ENCODE results near the gene IKBKG.
"Not testable (repeated sequence)": the region's sequence is repeated elsewhere in the genome, so short reads cannot be mapped to it uniquely, and the experiment has no call there.

IKBKG gene

DNA sequence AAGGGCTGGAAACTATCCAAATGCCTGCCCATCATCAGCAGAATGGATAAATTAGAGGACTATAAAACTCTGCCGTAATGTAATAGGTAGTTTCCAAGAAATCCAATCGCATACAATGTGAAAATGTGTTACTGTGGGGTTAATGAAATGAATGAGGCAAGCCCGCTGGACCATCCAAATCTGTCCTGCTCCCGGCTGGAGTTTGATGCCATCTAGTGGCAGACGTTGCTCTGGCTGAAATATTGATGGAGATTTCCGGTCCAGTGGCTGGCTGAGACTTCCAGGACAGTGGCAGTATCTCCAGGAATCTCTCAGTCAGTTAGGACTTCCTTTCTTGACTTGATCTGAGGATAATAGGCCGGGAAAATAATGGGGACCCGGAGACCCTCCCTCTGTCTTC, 35.6 kb downstream of the IKBKG start:
- DNase-seq (ENCODE audit: low read depth, low spot score); H3K9me3 ChIP-seq (ENCODE audit: low read depth, low read length); H3K9ac ChIP-seq (ENCODE audit: insufficient read length): not testable (repeated sequence)

DNA sequence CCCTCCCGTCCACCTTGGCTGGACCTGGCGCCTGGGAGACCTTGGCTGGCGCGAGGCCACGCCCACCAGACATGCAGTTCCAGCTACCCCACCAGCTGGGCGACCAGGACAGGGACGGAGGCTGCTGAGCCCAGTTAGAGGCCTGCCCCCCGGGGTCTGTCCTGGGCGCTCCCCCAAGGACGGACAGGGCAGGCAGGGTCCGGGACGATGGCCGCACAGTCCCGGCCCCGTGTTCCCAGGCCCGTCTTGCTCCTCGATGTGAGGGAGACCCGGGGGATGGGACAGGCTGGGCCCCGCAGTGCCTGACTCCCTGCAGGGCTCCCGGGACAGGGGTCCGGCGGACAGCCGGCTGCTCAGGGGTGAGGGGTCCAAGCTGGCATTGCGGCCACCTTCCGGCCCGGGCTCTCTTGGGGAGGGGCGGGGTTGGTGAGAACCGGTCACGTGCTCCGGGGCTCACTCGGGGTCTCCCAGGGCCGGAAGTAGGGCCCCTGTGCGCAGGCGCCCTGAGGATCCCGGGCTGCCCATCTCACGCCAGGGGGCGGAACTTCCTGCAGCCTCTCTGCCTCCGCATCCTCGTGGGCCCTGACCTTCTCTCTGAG, 37.3 kb downstream of the IKBKG start, which contains the start of gene CTAG1A:
CTAG1A (plus strand) TSS at position 549 of the 599 bp plus-strand sequence. CDS start 74 bp downstream, outside the sequence.
- not testable (repeated sequence) for H3K4me3 ChIP-seq; H3K9me3 ChIP-seq (ENCODE audit: low read depth, low read length); H3K9ac ChIP-seq (ENCODE audit: insufficient read length); H3K36me3 ChIP-seq (ENCODE audit: insufficient read depth, low read length); H3K27ac ChIP-seq; DNase-seq (ENCODE audit: low read depth, low spot score)

More for the DNA sequence above, 35.6 kb downstream of the IKBKG start:
- not testable (repeated sequence) for H3K27ac ChIP-seq; H3K36me3 ChIP-seq (ENCODE audit: insufficient read depth, low read length); H3K4me3 ChIP-seq

DNA sequence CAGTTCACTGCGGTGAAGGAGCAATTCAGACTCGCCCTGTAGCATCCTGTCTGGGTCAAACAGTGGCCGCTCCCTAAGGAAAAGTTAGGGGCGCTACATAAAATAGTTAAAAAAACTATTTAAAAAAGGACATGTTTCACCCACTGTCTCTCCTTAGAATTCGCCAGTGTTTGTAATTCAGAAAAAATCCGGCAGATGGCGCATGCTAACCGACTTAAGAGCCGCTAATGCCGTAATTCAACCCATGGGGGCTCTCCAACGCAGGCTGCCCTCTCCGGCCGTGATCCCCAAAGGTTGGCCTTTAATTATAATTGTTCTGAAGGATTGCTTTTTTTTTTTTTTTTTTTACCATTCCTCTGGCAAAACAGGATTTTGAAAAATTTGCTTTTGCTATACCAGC, 43.0 kb downstream of the IKBKG start:
- not testable (repeated sequence) for H3K27ac ChIP-seq; DNase-seq (ENCODE audit: low read depth, low spot score); H3K9me3 ChIP-seq (ENCODE audit: low read depth, low read length); H3K4me3 ChIP-seq; H3K9ac ChIP-seq (ENCODE audit: insufficient read length); H3K36me3 ChIP-seq (ENCODE audit: insufficient read depth, low read length)

DNA sequence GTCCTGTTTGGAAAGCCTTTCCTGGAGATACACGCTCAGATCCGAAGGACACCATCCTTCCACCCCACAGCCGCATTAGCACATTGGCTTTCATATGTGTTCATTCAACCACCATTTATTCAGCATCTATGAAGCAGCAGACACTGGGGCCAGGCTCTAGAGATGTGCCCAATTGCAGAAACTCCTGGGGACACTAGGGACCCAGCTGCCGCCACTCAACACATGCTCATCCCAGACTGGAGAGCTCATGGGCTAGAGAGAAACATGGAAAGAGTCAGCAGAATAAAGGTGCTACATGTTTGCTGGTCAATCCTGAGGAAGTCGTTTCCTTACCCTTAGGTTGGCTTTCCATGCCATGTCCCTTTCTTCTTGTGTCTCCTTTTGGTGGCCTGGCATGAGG, 45.1 kb downstream of the IKBKG start:
- Histone ChIP-seq H3K36me3 (ENCODE audit: insufficient read depth, low read length) (no peaks in the 10 kb centered on the region), H3K9ac (ENCODE audit: insufficient read length) (no peak overlapping the region), H3K4me3 (no peak overlapping the region), H3K27ac (no peak overlapping the region), H3K9me3 (ENCODE audit: low read depth, low read length) (no peaks in the 10 kb centered on the region)
- no peak for DNase-seq (ENCODE audit: low read depth, low spot score)
- no peak for TF ChIP-seq FOXP2 (optimal IDR thresholded peaks at IDR 0.05; ENCODE audit: control extremely low read depth, extremely low read length, insufficient read depth)
- no peak for TF ChIP-seq EZH2 (IDR thresholded peaks at IDR 0.05)

DNA sequence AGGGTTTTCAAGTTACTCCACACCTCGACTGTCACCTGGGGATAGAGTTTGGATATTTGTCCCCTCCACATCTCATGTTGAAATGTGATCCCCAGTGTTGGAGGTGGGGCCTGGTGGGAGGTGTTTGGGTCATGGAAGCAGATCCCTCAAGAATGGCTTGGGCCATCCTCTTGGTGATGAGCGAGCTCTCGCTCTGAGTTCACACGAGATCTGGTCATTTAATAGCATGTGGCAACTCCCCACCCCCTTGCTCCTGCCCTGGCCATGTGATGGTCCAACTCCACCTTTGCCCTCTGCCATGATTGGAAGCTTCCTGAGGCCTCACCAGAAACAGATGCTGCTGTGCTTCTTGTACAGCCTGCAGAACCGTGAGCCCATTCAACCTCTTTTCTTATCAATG, 45.8 kb downstream of the IKBKG start:
- H3K27ac ChIP-seq = no peak overlapping the region
- no peak overlapping the region for H3K4me3 ChIP-seq
- no peak for DNase-seq (ENCODE audit: low read depth, low spot score)
- no peak overlapping the region for H3K9ac ChIP-seq (ENCODE audit: insufficient read length)
- no peaks in the 10 kb centered on the region for H3K9me3 ChIP-seq (ENCODE audit: low read depth, low read length)
- TF ChIP-seq FOXP2 (optimal IDR thresholded peaks at IDR 0.05; ENCODE audit: control extremely low read depth, extremely low read length, insufficient read depth) (no peak), EZH2 (IDR thresholded peaks at IDR 0.05) (no peak), POLR2AphosphoS5 (IDR thresholded peaks at IDR 0.05; ENCODE audit: borderline replicate concordance, low read depth, low read length) (no peak)
- no peaks in the 10 kb centered on the region for H3K36me3 ChIP-seq (ENCODE audit: insufficient read depth, low read length)

DNA sequence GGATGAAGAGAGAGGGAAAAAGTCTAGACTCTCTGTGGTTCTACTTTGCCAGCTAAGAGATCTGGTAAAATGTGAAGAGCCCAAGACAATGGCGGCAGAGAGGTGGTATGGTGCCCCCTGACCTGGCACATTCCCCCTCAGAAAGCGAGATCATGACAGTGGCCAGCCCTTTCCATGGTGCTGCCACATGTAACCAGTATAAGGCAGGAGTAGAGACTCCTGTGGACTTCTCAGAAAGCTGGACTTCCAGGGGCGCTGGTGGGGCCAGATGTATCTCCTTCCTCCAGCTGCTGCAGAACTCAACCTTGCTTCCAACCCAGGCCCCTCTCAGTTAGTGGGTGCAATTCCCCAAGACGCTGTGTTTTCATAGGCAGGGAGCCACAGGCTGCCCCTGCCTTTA, 47.1 kb downstream of the IKBKG start:
- H3K4me3 ChIP-seq = no peak overlapping the region
- no peaks in the 10 kb centered on the region for H3K9me3 ChIP-seq (ENCODE audit: low read depth, low read length)
- no peak overlapping the region for H3K27ac ChIP-seq
- H3K9ac ChIP-seq (ENCODE audit: insufficient read length) = no peak overlapping the region
- TF ChIP-seq POLR2AphosphoS5 (IDR thresholded peaks at IDR 0.05; ENCODE audit: borderline replicate concordance, low read depth, low read length) = no peak
- TF ChIP-seq FOXP2 (optimal IDR thresholded peaks at IDR 0.05; ENCODE audit: control extremely low read depth, extremely low read length, insufficient read depth) = no peak
- TF ChIP-seq EZH2 (IDR thresholded peaks at IDR 0.05) = no peak
- H3K36me3 ChIP-seq (ENCODE audit: insufficient read depth, low read length) = no peaks in the 10 kb centered on the region
- DNase-seq (ENCODE audit: low read depth, low spot score) = no peak

DNA sequence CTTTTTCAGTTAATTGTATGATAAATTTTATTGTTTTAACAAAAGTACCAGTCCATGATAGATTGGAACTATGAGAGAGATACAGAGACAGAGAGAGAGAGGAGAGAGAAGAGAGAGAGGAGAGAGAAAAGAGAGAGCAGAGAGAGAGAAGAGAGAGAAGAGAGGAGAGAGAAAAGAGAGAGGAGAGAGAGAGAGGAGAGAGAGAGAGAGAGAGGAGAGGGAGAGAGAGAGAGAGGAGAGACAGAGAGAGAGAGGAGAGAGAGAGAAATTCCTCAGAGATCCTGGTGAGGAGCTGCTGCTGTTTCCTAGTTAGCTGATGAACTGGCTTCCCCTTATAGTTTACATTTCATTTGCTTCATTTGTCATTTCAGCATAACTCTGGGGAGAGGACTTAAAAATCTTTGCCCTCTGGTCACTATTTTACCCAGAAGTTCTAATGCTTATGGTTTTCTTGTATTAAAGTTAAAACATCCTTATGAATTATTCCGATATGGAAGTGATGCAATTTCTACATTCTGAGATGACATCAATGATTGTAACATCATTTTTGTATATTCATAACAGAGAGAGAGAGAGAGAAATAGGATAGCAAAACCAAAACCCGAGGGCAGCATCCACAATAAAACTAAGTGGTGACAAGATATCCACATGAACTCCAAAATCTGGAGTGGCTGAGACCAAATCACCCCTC, 48.3 kb downstream of the IKBKG start:
- Histone ChIP-seq H3K9me3 (ENCODE audit: low read depth, low read length) (no peaks in the 10 kb centered on the region), H3K4me3 (peak overlapping the region; percentile 58), H3K9ac (ENCODE audit: insufficient read length) (peak overlapping the region; percentile 55), H3K36me3 (ENCODE audit: insufficient read depth, low read length) (no peaks in the 10 kb centered on the region), H3K27ac (peak overlapping the region; percentile 89)
- no peak for DNase-seq (ENCODE audit: low read depth, low spot score)
- TF ChIP-seq FOXP2 (optimal IDR thresholded peaks at IDR 0.05; ENCODE audit: control extremely low read depth, extremely low read length, insufficient read depth) = no peak

DNA sequence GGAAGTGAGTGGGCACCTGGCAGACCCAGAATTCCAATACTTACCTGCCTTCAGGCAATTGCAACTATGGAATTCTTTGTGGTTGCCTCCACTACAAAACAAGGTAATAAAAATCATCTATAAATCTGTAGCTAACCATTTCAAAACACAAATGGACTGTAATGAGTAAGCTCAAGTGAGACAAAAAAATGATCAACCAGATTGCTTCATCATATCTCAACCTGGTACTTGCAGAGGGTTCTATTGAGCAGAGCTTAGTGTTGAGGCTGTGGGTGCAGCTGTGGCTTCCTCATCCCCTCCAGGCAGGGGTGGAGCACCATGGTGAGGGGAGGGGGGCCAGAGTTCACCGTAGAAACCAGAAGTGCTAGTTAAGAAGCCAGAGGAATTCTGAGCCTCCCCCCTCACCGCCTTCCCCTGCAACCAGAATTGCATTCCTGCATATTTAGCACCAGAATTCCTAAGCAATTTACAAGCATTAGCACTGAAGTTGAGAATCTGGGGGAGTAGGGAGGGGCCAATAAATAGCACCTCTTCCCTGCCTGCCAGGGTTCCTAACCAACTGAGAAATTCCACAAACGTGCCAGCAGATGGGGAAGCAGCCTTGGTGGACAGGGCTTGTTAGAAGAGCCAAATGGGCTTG, 49.0 kb downstream of the IKBKG start:
- peak overlapping the region; percentile 92 for H3K27ac ChIP-seq
- TF ChIP-seq FOXP2 (optimal IDR thresholded peaks at IDR 0.05; ENCODE audit: control extremely low read depth, extremely low read length, insufficient read depth) (peak; percentile 72), EZH2 (IDR thresholded peaks at IDR 0.05) (no peak), POLR2AphosphoS5 (IDR thresholded peaks at IDR 0.05; ENCODE audit: borderline replicate concordance, low read depth, low read length) (no peak; the same call in 1 of the 2 replicates)
- H3K36me3 ChIP-seq (ENCODE audit: insufficient read depth, low read length) = no peaks in the 10 kb centered on the region
- H3K9me3 ChIP-seq (ENCODE audit: low read depth, low read length) = no peaks in the 10 kb centered on the region
- peak; percentile 90 for DNase-seq (ENCODE audit: low read depth, low spot score)
- peak overlapping the region; percentile 58 for H3K4me3 ChIP-seq
- H3K9ac ChIP-seq (ENCODE audit: insufficient read length) = no peak overlapping the region

DNA sequence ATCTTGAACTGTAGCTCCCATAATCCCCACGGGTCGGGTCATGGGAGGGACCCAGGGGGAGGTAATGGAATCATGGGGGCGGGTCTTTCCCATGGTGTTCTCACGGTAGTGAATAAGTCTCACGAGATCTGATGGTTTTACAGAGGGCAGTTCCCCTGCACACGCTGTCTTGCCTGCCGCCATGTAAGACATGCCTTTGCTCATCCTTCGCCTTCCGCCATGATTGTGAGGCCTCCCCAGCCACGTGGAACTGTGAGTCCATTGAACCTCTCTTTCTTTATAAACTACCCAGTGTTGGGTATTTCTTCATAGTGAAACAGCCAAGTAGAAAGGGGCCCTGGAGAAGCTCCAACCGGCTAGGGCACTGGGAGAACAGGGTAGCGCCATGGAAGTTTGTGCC, 49.8 kb downstream of the IKBKG start:
- Histone ChIP-seq H3K4me3 (no peak overlapping the region), H3K9me3 (ENCODE audit: low read depth, low read length) (no peaks in the 10 kb centered on the region), H3K27ac (peak overlapping the region; percentile 92), H3K36me3 (ENCODE audit: insufficient read depth, low read length) (no peaks in the 10 kb centered on the region), H3K9ac (ENCODE audit: insufficient read length) (no peak overlapping the region)
- DNase-seq (ENCODE audit: low read depth, low spot score) = no peak
- no peak for TF ChIP-seq EZH2 (IDR thresholded peaks at IDR 0.05)
- no peak for TF ChIP-seq FOXP2 (optimal IDR thresholded peaks at IDR 0.05; ENCODE audit: control extremely low read depth, extremely low read length, insufficient read depth)
- no peak for TF ChIP-seq POLR2AphosphoS5 (IDR thresholded peaks at IDR 0.05; ENCODE audit: borderline replicate concordance, low read depth, low read length)
